HCT116 (cell line): Measurements from ENCODE around the gene THRA. TPM values are rescaled to one million over a fixed set of nuclear protein-coding genes. Genes with fewer than 3 reads are reported as not detected.

Source experiments
- ATAC-seq: fragments of 200-7000 bp; cut with Tn5 transposase; 2 replicates; pipeline ENCODE4 v1.9.1; 2020; ENCODE audit warnings: mild to moderate bottlenecking, moderate library complexity
- BruUV-seq: library from RNA; stranded (reverse); fragments of 400-500 nt; replicated peaks from 2 replicates; lab custom pipeline; 2021; lab: Mats Ljungman, UMichigan
- CTCF ChIA-PET: fragments of 300-600 bp; sonication (Branson Sonifier 250); formaldehyde crosslinking; loops from one replicate; lab custom pipeline; 2021; ENCODE audit warnings: antibody characterized with exemption; lab: Charles Lee
- POLR2A ChIA-PET: fragments of 300-600, 350-600 bp; sonication (Branson Sonifier 250); formaldehyde crosslinking; loops from one replicate; lab custom pipeline; 2021; ENCODE audit warnings: antibody characterized with exemption; lab: Charles Lee
- RAD21 ChIA-PET, 2 experiments: fragments of 300-600 bp; sonication (Branson Sonifier 250); formaldehyde crosslinking; loops; one replicate each; lab custom pipeline; 2023; ENCODE audit warnings: low total read pairs in 2 of 2; ENCODE audit not compliant: uncharacterized antibody in 2 of 2, unreplicated experiment in 2 of 2, low non-redundant PET in 1 of 2; lab: Charles Lee
- DNase-seq: peaks from one replicate; pipeline ENCODE4 v3.0.0-alpha.2; 2010; ENCODE audit warnings: low read depth, low spot score
- H2AFZ ChIP-seq: fragments of 200-600 bp; shearing (Covaris generic), sonication (generic); 2 replicates; pipeline ENCODE4 v1.6.1; 2017; ENCODE audit warnings: low read depth, mixed run types, mixed read lengths, antibody characterized with exemption, low read length; ENCODE audit not compliant: poor library complexity, severe bottlenecking
- H3K27ac ChIP-seq: 2 replicates; pipeline ENCODE4 v1.5.1; 2012; ENCODE audit warnings: low read depth, low read length
- H3K27me3 ChIP-seq: fragments of 200-600 bp; sonication (generic); 2 replicates; pipeline ENCODE4 v1.6.1; 2016; ENCODE audit warnings: mixed run types, low read length, mixed read lengths; ENCODE audit not compliant: insufficient read depth
- H3K36me3 ChIP-seq, 2 experiments: fragments of 200-500 bp in 1 of 2; fragments of 200-600 bp in 1 of 2; sonication (Bioruptor generic) in 1 of 2; sonication (generic) in 1 of 2; 2 replicates each; pipeline versions ENCODE4 v1.5.1 to v1.6.1; 2014 to 2016; ENCODE audit warnings: low read length in 2 of 2, inconsistent platforms in 1 of 2, mixed read lengths in 1 of 2, mixed run types in 1 of 2; ENCODE audit not compliant: insufficient read depth in 2 of 2, control insufficient read depth in 1 of 2
- H3K4me1 ChIP-seq, 2 experiments: fragments of 200-600 bp in 1 of 2; sonication (generic) in 1 of 2; 2 replicates each; pipeline versions ENCODE4 v1.5.1 to v1.6.1; 2012 to 2017; ENCODE audit warnings: low read length in 2 of 2, inconsistent platforms in 1 of 2, mild to moderate bottlenecking in 1 of 2, mixed read lengths in 1 of 2, mixed run types in 1 of 2, moderate library complexity in 1 of 2; ENCODE audit not compliant: insufficient read depth in 2 of 2, control insufficient read depth in 1 of 2
- H3K4me2 ChIP-seq: fragments of 200-600 bp; sonication (generic); 2 replicates; pipeline ENCODE4 v1.6.1; 2017; ENCODE audit warnings: mixed run types, low read length, mixed read lengths
- H3K4me3 ChIP-seq, 2 experiments: fragments of 200-600 bp in 1 of 2; sonication (generic) in 1 of 2; replicated peaks in 1 of 2; 2 replicates each; pipeline ENCODE4 v1.5.1; 2011 to 2016; ENCODE audit warnings: low read length in 2 of 2, control low read depth in 1 of 2, low read depth in 1 of 2, mild to moderate bottlenecking in 1 of 2, mixed read lengths in 1 of 2, mixed run types in 1 of 2
- H3K79me2 ChIP-seq: fragments of 200-600 bp; sonication (generic); 2 replicates; pipeline ENCODE4 v1.6.1; 2017; ENCODE audit warnings: mild to moderate bottlenecking, mixed run types, low read length, moderate library complexity, mixed read lengths; ENCODE audit not compliant: insufficient read depth
- H3K9ac ChIP-seq: fragments of 200-600 bp; sonication (generic); 2 replicates; pipeline ENCODE4 v1.6.1; 2016; ENCODE audit warnings: low read length, mixed read lengths
- H3K9me2 ChIP-seq: fragments of 200-600 bp; sonication (generic), shearing (Covaris generic); 2 replicates; pipeline ENCODE4 v1.6.1; 2017; ENCODE audit warnings: mixed run types, mild to moderate bottlenecking, moderate library complexity; ENCODE audit not compliant: insufficient read depth
- H3K9me3 ChIP-seq, 2 experiments: fragments of 200-500 bp in 1 of 2; fragments of 200-600 bp in 1 of 2; sonication (Bioruptor generic) in 1 of 2; sonication (generic) in 1 of 2; 2 replicates each; pipeline ENCODE4 v1.6.1; 2014 to 2017; ENCODE audit warnings: low read length in 2 of 2, mixed read lengths in 2 of 2, inconsistent platforms in 1 of 2, low read depth in 1 of 2, mild to moderate bottlenecking in 1 of 2, mixed run types in 1 of 2, moderate library complexity in 1 of 2; ENCODE audit not compliant: control insufficient read depth in 1 of 2, insufficient read depth in 1 of 2
- H4K20me1 ChIP-seq: fragments of 200-600 bp; sonication (generic), shearing (Covaris generic); 2 replicates; pipeline ENCODE4 v1.6.1; 2017; ENCODE audit warnings: mixed run types, mild to moderate bottlenecking, moderate library complexity; ENCODE audit not compliant: insufficient read depth
- CBX3 ChIP-seq: IDR thresholded peaks from 2 replicates; pipeline ENCODE4 v1.6.1; 2012; ENCODE audit warnings: low read depth
- EGR1 ChIP-seq: IDR thresholded peaks from 2 replicates; pipeline ENCODE4 v1.6.1; 2012; ENCODE audit warnings: low read depth
- EZH2phosphoT487 ChIP-seq: fragments of 200-600 bp; IDR thresholded peaks from 2 replicates; pipeline ENCODE4 v1.6.1; 2018; ENCODE audit warnings: antibody characterized with exemption, borderline replicate concordance
- FOSL1 ChIP-seq: IDR thresholded peaks from 2 replicates; pipeline ENCODE4 v1.6.1; 2012; ENCODE audit warnings: low read depth
- JUND ChIP-seq: IDR thresholded peaks from 2 replicates; pipeline ENCODE4 v1.6.1; 2012
- TCF7L2 ChIP-seq: IDR thresholded peaks from 2 replicates; pipeline ENCODE4 v1.7.0; 2011; ENCODE audit warnings: borderline replicate concordance, inconsistent platforms; ENCODE audit not compliant: insufficient read depth, insufficient read length; ENCODE audit errors: extremely low read depth
- YY1 ChIP-seq: IDR thresholded peaks from 2 replicates; pipeline ENCODE4 v1.6.1; 2011; ENCODE audit warnings: low read length, low read depth, moderate library complexity, mild to moderate bottlenecking; ENCODE audit not compliant: insufficient replicate concordance; ENCODE audit errors: extremely low read depth
- intact Hi-C: fragments of 100-400 bp; cut with micrococcal nuclease; formaldehyde crosslinking; loops from 2 replicates; pipeline ENCODE4 v1.10.0; 2022
- total RNA-seq: library from RNA; stranded (reverse); gene quantifications from one replicate; pipeline ENCODE4 v1.2.1, GENCODE V29; 2021; ENCODE audit not compliant: unreplicated experiment
- TF ChIP-seq, protein P1 (sequence below): IDR thresholded peaks from 2 replicates; pipeline ENCODE4 v1.6.1; 2012
- TF ChIP-seq, protein P2 (sequence below): IDR thresholded peaks from 2 replicates; pipeline ENCODE4 v1.6.1; 2011; ENCODE audit warnings: mild to moderate bottlenecking, low read length, moderate library complexity; ENCODE audit not compliant: insufficient replicate concordance; ENCODE audit errors: extremely low read depth
- TF ChIP-seq, protein P3 (sequence below), 3 experiments: fragments of 200-600 bp in 1 of 3; sonication (generic) in 1 of 3; IDR thresholded peaks in 2 of 3; conservative IDR thresholded peaks in 1 of 3; 2 replicates each; pipeline ENCODE4 v1.5.1; 2012 to 2017; ENCODE audit warnings: low read depth in 2 of 3, low read length in 2 of 3, antibody characterized with exemption in 1 of 3, borderline replicate concordance in 1 of 3, control low read depth in 1 of 3, mild to moderate bottlenecking in 1 of 3, mixed read lengths in 1 of 3, mixed run types in 1 of 3, moderate library complexity in 1 of 3; ENCODE audit not compliant: insufficient read depth in 1 of 3

Gene THRA
- total RNA-seq, 1 experiment from 2014 or later: 23.3 TPM

DNA sequence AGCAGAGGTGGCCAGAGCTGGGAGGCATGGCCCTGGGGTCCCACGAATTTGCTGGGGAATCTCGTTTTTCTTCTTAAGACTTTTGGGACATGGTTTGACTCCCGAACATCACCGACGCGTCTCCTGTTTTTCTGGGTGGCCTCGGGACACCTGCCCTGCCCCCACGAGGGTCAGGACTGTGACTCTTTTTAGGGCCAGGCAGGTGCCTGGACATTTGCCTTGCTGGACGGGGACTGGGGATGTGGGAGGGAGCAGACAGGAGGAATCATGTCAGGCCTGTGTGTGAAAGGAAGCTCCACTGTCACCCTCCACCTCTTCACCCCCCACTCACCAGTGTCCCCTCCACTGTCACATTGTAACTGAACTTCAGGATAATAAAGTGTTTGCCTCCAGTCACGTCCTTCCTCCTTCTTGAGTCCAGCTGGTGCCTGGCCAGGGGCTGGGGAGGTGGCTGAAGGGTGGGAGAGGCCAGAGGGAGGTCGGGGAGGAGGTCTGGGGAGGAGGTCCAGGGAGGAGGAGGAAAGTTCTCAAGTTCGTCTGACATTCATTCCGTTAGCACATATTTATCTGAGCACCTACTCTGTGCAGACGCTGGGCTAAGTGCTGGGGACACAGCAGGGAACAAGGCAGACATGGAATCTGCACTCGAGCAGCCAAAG lies 45.2 kb upstream of the THRA start:
- no peak overlapping the region for H2AFZ ChIP-seq
- TF ChIP-seq CBX3: no peak
- TF ChIP-seq EZH2phosphoT487: no peak
- TF ChIP-seq, protein P1, sequence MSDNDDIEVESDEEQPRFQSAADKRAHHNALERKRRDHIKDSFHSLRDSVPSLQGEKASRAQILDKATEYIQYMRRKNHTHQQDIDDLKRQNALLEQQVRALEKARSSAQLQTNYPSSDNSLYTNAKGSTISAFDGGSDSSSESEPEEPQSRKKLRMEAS: no peak
- TF ChIP-seq FOSL1: no peak
- TF ChIP-seq EGR1: no peak
- no peak for TF ChIP-seq TCF7L2
- no peak for TF ChIP-seq YY1
- TF ChIP-seq, protein P2, sequence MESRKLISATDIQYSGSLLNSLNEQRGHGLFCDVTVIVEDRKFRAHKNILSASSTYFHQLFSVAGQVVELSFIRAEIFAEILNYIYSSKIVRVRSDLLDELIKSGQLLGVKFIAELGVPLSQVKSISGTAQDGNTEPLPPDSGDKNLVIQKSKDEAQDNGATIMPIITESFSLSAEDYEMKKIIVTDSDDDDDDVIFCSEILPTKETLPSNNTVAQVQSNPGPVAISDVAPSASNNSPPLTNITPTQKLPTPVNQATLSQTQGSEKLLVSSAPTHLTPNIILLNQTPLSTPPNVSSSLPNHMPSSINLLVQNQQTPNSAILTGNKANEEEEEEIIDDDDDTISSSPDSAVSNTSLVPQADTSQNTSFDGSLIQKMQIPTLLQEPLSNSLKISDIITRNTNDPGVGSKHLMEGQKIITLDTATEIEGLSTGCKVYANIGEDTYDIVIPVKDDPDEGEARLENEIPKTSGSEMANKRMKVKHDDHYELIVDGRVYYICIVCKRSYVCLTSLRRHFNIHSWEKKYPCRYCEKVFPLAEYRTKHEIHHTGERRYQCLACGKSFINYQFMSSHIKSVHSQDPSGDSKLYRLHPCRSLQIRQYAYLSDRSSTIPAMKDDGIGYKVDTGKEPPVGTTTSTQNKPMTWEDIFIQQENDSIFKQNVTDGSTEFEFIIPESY: no peak
- TF ChIP-seq, protein P3, sequence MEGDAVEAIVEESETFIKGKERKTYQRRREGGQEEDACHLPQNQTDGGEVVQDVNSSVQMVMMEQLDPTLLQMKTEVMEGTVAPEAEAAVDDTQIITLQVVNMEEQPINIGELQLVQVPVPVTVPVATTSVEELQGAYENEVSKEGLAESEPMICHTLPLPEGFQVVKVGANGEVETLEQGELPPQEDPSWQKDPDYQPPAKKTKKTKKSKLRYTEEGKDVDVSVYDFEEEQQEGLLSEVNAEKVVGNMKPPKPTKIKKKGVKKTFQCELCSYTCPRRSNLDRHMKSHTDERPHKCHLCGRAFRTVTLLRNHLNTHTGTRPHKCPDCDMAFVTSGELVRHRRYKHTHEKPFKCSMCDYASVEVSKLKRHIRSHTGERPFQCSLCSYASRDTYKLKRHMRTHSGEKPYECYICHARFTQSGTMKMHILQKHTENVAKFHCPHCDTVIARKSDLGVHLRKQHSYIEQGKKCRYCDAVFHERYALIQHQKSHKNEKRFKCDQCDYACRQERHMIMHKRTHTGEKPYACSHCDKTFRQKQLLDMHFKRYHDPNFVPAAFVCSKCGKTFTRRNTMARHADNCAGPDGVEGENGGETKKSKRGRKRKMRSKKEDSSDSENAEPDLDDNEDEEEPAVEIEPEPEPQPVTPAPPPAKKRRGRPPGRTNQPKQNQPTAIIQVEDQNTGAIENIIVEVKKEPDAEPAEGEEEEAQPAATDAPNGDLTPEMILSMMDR (IDR thresholded peaks at IDR 0.05 in 2 of 3, conservative IDR thresholded peaks at IDR 0.05 in 1 of 3; ENCODE audit: borderline replicate concordance in 1 of 3, insufficient read depth in 1 of 3, low read depth in 2 of 3, low read length in 2 of 3): no peak
- no peak for TF ChIP-seq JUND
- ChIA-PET CTCF (no interaction called here), RAD21 (no interaction called here), POLR2A (no interaction called here)
- no peaks in the 10 kb centered on the region for H3K79me2 ChIP-seq
- peaks cover 0 to 14% of the 10 kb centered on the region in 2 experiments; a peak in 2 of 4 replicates for H3K4me1 ChIP-seq
- H3K4me3 ChIP-seq: no peak overlapping the region
- no peak overlapping the region for H3K9ac ChIP-seq
- ATAC-seq (no peak), DNase-seq (no peak)
- H3K9me2 ChIP-seq: no peaks in the 10 kb centered on the region
- intact Hi-C loops: no loop called here
- H3K27ac ChIP-seq: no peak overlapping the region
- H3K9me3 ChIP-seq: no peaks in the 10 kb centered on the region
- no peaks in the 10 kb centered on the region for H3K27me3 ChIP-seq
- no TSS peak for BruUV-seq
- H4K20me1 ChIP-seq: no peaks in the 10 kb centered on the region
- peaks cover 6 to 10% of the 10 kb centered on the region in 2 experiments; a peak in 3 of 4 replicates for H3K36me3 ChIP-seq
- no peak overlapping the region for H3K4me2 ChIP-seq
